CD4-positive, alpha-beta T cell treated with Interleukin-21 for 1 hour (primary cell): ENCODE data around the gene PDZD4.

ENCODE experiments used
- DNase-seq: peaks from one replicate; pipeline ENCODE4 v3.0.0-alpha.2; 2020

The PDZD4 gene

GRCh38 chrX:153829799-153830639 lies at the start of gene PDZD4:
Gene PDZD4, minus strand, starts transcription at chrX:153830544. Its CDS starts 246 bp downstream, at chrX:153830298.
- peak; percentile 17 for DNase-seq

GRCh38 chrX:153879741-153880439 lies 49.5 kb upstream of the PDZD4 start:
- DNase-seq, result no peak

- no peak for DNase-seq
Measured at GRCh38 chrX:153878969-153879653, 48.8 kb upstream of the PDZD4 start.

DNA sequence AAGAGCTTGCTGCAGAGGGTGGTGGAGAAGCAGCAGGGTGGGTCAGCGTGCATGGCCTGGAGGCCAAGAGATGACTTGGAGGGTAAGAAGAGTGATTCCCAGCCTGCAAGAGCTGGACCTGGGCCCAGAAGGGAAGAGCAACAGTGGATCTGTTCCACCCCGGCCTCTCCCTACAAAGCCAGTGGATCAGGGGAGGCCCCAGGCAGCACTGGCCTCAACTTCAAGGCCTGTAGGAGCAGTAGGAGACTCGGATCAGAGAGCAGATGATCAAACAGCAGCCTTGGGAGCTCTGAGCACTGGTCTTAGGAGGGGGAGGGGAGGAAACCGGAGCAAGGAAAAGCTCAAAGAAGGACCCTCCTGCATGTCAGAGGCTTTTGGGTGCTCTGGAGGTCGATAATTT lies 48.0 kb upstream of the PDZD4 start:
- DNase-seq, result no peak

- DNase-seq, result no peak
Measured at GRCh38 chrX:153877571-153878261, 47.4 kb upstream of the PDZD4 start.

DNA sequence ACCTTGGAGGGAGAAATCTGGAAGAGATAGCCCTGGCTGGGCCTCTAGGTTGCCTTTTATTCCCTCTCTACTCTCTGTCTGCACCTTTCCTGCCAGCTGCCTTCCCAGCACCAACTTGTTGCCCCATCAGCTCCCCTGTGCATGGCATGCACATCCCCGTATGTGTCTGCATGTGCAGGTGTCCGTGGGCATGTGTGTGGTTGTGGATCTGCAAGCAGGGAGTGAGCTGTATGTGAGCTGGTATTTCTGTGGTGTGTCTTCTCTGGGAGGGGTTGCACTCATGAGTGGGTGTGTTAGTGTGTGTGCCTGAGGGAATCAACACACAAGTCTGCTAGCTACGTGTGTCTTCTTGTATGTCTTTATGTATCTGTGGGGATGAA lies 45.8 kb upstream of the PDZD4 start:
- no peak for DNase-seq

- peak; percentile 62 for DNase-seq
Measured at GRCh38 chrX:153875391-153876111, 45.2 kb upstream of the PDZD4 start.

GRCh38 chrX:153874366-153875125 lies 44.2 kb upstream of the PDZD4 start:
- DNase-seq, result no peak

- DNase-seq, result no peak
Measured at GRCh38 chrX:153874085-153874365, 43.7 kb upstream of the PDZD4 start.

DNA sequence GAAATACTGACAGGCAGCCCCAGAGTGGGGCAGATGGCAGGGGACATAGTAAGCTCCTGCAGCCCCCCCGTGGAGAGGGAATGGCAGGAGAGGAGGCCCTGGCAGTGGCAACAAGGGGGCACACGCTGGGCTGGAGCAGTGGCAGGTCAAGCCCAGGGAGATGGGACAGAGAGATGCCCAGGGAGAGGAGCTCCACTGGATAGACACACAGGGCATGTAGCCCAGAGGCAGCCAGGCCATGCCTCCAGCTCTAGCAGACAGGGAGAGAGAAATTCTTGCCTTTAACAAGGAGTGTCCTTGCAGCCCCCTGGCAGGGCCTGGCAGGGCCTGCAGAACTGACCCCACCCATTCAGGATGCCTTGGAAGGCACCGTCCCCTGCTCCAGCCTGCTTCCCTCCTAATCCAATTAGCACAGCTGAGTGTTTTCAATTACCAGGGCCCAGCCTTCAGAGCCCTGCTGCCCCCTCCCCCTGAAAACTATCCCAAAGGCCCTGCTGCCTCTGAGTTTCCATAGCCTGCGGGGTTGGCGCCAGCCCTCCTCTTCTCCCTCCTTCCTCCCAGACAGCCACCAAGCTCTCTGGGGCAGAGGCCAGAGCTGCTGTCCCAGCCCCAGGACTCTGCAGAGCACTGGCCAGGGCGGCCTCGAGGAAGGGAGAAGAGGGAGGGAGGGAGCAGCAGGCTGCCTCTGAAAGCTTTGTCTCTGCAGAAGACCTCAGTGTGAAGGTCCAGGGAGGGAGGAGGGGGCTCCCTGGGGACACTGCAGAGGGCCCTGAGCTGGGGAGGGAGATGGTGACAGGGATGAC lies 43.1 kb upstream of the PDZD4 start:
- DNase-seq, result no peak

DNA sequence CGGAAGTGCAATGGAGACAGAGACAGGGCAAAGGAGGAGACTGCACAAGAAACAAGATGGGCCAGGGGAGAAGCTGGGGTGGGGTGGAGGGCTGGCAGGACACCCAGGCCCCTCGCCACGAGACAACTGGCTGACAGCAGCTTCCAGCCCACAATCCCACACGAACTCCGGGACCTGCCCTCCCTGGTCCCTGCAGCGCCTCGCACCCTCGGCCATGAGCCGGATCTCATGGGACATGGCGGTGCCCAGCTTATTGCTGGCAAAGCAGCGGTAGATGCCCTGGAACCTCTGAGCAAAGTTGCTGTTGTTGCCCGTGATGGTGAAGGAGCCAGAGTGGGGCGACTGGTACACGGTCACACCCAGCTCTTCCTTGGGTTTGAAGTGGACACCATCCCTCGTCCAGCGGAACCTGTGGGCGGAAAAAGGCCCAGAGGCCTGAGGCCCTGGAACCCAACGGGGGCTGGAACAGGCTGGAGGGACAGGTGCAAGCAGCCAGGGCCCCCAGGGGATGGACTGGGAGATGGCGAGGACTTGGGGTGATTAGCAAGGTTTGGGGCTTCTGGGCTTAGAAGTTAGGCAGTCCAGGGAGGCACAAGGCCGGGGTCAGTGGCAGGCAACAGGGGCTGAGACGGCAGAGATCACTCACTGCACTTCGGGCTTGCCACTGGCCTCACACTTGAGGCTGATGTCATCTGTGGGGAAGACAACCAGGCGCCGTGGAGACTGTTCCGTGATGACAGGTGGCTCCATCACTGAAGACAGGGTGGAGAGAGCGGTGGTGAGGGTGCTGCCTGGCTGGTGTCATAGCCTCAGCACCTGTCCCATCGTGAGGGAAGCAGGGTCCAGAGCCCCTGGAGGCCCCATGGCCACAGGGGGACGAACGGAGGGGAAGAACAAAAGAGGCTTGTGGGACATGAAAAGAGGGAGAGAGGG lies 41.9 kb upstream of the PDZD4 start:
- DNase-seq, result no peak

DNA sequence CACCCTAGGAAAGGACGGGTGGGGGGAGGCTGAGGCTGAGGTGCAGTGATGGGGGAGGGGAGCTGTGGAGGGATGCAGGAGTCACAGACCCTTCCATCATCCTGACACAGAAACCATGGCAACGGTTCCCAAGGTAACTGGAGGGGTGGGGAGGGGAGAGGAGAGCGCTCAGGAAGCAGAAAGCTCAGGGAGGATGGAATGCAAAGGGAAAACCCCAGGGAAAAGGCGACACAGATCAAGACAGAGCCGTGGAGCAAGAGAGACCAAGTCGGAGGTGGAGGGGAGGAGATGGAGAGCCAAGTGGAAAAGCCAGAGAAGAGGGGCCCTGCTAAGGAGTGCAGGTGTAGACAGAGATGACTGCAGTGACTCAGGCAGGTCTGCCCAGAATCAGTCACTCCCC lies 41.1 kb upstream of the PDZD4 start:
- DNase-seq, result no peak

GRCh38 chrX:153870791-153871360 lies 40.5 kb upstream of the PDZD4 start:
- no peak for DNase-seq

DNA sequence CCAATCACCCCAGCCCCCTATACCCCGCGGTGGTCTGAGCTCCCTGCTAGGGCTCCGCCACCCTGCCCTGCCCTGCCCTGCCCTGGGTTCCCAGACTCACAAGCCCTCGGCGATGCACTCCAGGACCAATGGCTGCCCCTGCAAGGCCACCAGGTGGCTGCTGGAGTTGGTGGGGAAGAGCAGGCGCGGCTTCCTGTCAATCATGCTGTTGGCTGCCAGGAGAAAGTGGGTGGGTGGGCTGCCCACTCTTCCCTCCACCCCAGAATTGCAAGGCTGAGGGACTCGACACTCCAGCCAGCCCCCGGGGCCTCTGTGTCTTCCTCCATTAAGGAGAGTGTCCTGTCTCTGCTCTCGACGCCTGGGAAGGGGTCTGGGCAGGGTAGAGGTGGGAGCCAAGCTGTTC lies 39.9 kb upstream of the PDZD4 start:
- no peak for DNase-seq

- DNase-seq, result no peak
Measured at GRCh38 chrX:153869473-153870287, 39.3 kb upstream of the PDZD4 start.

- no peak for DNase-seq
Measured at GRCh38 chrX:153868576-153869472, 38.5 kb upstream of the PDZD4 start.

DNA sequence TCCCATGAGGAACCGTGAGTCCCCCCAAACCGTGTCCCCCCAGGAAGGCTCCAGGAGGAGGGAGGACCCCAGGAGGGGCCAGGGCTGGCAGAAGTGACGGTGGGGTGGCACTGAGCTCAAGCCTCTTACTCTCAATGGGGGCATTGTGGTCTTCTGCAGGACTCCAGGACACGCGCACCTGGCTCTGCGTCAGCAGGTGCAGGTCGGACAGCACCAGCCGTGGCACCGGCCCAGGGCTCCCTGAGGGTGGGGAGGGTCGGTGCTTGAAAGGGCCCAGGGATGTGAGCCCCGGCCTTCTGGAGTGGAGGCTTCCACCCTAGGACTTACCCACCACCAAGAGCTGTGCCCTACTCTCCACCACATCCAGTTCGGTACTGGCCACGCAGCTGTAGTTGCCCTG lies 37.3 kb upstream of the PDZD4 start:
- DNase-seq, result no peak

DNA sequence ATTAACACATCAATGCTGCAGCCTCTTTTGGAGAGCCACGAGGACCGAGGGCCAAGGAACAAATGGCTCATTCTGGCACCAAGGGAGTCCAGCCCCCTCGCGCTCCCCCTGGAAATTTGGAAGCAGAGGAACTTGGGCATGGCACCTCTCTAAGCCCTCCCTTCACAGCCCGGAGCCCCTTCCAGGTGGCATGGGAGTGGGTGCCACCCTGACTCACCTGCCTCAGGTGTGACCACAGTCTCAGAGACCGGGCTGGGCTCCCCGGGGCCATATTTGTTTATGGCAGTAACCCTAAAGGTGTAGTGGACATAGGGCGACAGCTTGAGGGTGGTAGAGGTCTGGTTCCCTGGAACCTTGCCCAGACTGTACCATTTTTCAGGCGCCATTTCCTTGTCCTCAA lies 36.8 kb upstream of the PDZD4 start:
- no peak for DNase-seq
